HG03558 (cell line): ENCODE results near the gene RDH13.

Experiments used
- ATAC-seq: cut with Tn5 transposase; IDR thresholded peaks from one replicate; pipeline ENCODE4 v1.9.1; 2021; ENCODE audit warnings: moderate number of reproducible peaks; ENCODE audit not compliant: unreplicated experiment; ENCODE audit errors: extremely low read depth

RDH13 gene

GRCh38 chr19:55092423-55093318 lies 29.7 kb upstream of the RDH13 start:
- no peak for ATAC-seq

- ATAC-seq, result no peak
Observed at GRCh38 chr19:55091955-55092354, 29.0 kb upstream of the RDH13 start.

- no peak for ATAC-seq
Observed at GRCh38 chr19:55091126-55091910, 28.4 kb upstream of the RDH13 start.

- no peak for ATAC-seq
Observed at GRCh38 chr19:55090564-55090963, 27.6 kb upstream of the RDH13 start.

GRCh38 chr19:55089342-55089944 lies 26.5 kb upstream of the RDH13 start:
- no peak for ATAC-seq

GRCh38 chr19:55088543-55089341 lies 25.8 kb upstream of the RDH13 start:
- no peak for ATAC-seq

GRCh38 chr19:55088021-55088451 lies 25.1 kb upstream of the RDH13 start:
- ATAC-seq, result no peak

- no peak for ATAC-seq
Observed at GRCh38 chr19:55087542-55087901, 24.6 kb upstream of the RDH13 start.

GRCh38 chr19:55086730-55087541 lies 24.0 kb upstream of the RDH13 start:
- ATAC-seq, result no peak

- no peak for ATAC-seq
Observed at GRCh38 chr19:55085923-55086715, 23.2 kb upstream of the RDH13 start.

GRCh38 chr19:55084416-55084815 lies 21.5 kb upstream of the RDH13 start:
- no peak for ATAC-seq

- no peak for ATAC-seq
Observed at GRCh38 chr19:55083004-55083850, 20.3 kb upstream of the RDH13 start.

- no peak for ATAC-seq
Observed at GRCh38 chr19:55082020-55082851, 19.3 kb upstream of the RDH13 start.

- no peak for ATAC-seq
Observed at GRCh38 chr19:55081770-55082019, 18.7 kb upstream of the RDH13 start.

GRCh38 chr19:55080968-55081769 lies 18.2 kb upstream of the RDH13 start:
- ATAC-seq, result no peak
